NCI-H1930 (cell line): ENCODE data around the gene BTNL2.
"Not testable (repeated sequence)": the region's sequence is repeated elsewhere in the genome, so short reads cannot be mapped to it uniquely, and the experiment has no call there.

ENCODE experiments used
- DNase-seq, 2 experiments: peaks; one replicate each; lab custom pipeline; 2025; lab: John Stamatoyannopoulos, UW

The BTNL2 gene

DNA sequence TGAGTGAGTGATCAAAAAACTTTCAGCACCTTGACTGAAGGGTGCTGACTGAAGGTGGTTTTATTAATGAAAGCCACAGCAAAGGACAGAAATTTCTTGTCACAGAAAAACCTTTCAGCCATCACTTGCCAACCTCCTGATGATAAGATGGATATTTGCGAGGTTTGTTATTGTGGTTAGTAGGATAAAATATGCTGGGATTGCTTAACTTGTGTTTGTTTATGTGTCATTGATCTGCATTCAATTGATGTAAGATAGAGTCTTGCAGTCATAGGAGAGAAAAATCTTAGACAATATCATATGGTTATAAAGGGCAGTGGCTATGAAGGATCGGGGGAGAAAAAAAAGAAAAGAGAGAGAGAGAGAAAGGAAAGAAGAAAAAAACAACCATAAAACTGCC is 36.5 kb downstream of the BTNL2 start:
- DNase-seq: no peak

DNA sequence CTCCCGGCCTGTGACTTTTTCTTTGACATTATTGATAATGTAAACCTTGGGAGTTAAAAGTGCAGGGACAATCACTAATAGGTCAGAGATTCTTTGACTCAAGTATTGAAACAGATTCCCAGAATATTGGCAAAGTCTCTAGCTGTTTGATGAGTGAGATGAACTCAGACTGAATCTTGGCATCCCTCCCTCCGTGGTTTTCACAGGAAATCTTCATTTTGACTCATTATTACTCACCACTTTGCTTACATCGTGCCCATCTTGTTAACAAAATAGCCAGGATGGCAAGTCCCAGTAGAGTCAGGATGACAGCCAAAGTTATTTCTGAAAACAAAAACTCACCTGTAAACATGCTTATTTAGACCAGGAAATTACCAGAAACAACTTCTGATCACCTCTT is 37.3 kb downstream of the BTNL2 start:
- DNase-seq: no peak

DNA sequence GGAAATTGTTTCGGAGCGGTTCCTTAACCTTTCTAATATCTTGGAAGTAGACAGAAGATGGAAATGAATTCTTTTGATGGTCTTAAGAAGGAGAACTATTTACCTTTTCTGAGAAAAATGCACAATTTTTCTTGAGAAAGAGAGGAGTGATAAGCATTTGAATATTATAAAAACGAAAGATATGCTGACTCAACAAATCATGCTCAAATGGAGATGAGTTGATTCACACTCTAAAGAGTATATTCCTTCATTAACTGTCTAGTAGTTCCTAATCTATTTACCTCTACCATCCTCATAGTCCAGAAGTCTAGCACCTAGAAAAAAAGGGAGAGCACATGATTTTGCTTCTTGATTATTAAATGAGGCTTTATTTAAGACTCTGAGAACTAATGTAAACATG is 39.3 kb downstream of the BTNL2 start:
- DNase-seq: no peak

DNA sequence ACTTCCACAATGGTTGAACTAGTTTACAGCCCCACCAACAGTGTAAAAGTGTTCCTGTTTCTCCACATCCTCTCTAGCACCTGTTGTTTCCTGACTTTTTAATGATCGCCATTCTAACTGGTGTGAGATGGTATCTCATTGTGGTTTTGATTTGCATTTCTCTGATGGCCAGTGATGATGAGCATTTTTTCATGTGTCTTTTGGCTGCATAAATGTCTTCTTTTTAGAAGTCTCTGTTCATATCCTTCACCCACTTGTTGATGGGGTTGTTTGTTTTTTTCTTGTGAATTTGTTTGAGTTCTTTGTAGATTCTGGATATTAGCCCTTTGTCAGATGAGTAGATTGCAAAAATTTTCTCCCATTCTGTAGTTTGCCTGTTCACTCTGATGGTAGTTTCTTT is 47.8 kb downstream of the BTNL2 start:
- DNase-seq: not testable (repeated sequence)

DNA sequence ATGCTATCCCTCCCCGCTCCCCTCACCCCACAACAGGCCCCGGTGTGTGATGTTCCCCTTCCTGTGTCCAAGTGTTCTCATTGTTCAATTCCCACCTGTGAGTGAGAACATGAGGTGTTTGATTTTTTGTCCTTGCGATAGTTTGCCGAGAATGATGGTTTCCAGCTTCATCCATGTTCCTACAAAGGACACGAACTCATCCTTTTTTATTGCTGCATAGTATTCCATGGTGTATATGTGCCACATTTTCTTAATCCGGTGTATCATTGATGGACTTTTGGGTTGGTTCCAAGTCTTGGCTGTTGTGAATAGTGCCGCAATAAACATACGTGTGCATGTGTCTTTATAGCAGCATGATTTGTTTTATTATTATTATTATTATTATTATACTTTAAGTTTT is 48.4 kb downstream of the BTNL2 start:
- not testable (repeated sequence) for DNase-seq

DNA sequence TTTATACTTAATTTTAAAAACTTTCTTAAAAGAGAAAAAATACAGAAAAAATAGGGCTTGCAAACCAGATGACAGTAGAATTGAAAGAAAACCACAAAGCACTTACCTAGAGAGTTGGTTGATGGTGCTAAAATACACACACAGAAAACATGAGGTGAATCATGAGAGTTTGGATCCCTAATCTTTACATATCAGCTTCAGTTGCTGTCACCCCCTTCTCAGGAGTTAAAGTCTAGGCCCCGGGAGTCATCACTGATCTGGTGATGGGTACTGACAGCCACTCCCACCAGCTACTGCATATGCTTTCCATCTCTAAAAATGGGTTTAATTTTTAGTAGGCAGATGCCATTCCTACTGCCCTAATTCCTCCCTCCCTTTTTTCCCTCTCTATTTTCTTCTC is 52.0 kb downstream of the BTNL2 start:
- DNase-seq: no peak

DNA sequence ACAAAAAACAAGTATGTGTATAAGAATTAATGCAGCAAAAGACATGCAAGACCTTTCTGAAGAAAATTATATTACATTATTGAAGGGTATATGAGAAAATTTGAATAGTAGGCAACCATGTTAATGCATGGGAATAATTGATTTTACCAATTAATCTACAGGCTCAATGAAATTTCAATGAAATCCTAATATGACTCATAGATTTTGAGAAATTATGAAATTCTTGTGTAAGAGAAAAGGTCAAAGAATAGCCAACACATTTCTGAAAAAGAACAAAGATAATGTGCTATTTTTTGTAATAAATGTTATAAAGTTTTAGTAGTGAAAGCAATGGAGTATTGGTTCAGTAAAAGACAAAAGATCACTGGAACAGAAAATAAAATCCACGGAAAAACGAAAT is 53.6 kb downstream of the BTNL2 start:
- DNase-seq: no peak
